GM18511 (cell line): ENCODE data around the gene KCNQ1.
"Not testable (repeated sequence)": the region's sequence is repeated elsewhere in the genome, so short reads cannot be mapped to it uniquely, and the experiment has no call there.

Experiments used
- ATAC-seq: cut with Tn5 transposase; IDR thresholded peaks from one replicate; pipeline ENCODE4 v1.9.1; 2021; ENCODE audit warnings: mild to moderate bottlenecking, moderate library complexity; ENCODE audit not compliant: unreplicated experiment

The KCNQ1 gene

DNA sequence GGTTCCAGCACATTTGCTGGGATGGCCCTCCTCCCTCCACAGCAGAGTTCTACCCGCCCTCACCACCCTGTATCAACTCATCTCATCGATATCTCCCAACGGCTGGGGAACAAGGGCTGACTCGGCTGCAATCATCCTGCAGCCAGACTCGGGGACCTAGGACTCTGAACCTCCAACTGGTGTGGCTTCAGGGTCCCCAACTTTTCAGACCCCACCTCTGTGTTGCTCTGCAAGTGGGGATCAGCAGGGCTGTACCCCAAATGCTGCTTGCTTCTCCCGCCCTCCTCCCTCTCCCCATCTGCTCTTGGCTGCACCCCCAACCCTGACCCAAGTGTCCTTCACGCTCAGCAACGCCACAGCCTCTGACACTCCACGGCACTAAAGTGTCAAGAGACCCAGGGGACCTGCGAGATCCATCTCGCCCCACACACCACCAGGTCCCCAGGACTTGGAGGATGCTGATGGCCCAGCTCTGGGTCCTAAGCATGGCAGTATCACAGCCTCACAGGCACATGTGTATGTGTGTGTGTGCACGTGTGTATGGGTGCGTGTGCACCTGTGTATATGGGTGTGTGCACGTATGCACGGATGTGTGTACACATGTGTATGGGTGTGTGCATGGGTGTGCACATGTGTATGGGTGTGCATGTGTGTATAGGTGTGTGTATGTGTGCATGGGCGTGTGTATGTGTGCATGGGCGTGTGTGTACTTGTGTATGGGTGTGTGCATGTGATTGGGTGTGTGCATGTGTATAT is 26.4 kb downstream of the KCNQ1 start:
- ATAC-seq: no peak

- no peak for ATAC-seq
Observed at GRCh38 chr11:2471804-2472096, 26.9 kb downstream of the KCNQ1 start.

DNA sequence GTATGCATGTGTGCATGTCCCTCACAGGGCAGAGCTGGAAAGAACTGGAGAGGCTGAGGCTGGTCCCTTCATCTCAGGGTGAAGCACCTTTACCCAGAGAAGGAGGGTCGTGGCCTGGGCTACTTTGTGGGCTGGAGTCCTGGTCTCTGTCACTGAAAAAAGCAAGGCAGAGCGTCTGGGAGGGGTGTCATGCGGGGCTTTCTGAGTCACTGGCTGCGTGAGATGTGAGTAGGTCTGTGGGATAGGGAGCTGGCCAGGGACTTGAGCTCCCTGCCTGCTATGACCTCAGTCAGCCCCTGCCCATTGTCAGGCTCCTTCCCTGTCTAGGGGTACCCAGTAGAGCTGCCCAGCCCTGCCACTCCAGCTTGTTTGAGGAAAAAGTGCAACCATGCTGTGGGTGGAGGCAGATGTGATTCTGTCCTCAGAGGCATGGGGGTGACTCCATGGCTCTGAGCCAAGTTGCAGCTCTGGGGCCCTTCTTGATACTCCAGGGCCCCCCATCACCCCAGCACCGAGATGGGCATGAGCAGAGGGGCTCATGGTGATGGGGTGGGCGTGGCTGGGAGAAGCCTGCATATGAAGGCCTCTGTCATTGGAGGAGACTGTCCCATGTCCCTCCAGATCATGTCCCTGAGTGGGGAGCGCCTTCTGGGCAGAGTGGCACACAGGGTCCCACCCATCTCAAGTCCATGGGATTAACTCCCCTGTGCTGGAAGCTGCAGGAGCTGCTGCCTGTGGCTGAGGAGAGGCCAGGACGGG is 27.8 kb downstream of the KCNQ1 start:
- ATAC-seq: no peak

GRCh38 chr11:2473361-2474058 is 28.7 kb downstream of the KCNQ1 start:
- no peak for ATAC-seq

DNA sequence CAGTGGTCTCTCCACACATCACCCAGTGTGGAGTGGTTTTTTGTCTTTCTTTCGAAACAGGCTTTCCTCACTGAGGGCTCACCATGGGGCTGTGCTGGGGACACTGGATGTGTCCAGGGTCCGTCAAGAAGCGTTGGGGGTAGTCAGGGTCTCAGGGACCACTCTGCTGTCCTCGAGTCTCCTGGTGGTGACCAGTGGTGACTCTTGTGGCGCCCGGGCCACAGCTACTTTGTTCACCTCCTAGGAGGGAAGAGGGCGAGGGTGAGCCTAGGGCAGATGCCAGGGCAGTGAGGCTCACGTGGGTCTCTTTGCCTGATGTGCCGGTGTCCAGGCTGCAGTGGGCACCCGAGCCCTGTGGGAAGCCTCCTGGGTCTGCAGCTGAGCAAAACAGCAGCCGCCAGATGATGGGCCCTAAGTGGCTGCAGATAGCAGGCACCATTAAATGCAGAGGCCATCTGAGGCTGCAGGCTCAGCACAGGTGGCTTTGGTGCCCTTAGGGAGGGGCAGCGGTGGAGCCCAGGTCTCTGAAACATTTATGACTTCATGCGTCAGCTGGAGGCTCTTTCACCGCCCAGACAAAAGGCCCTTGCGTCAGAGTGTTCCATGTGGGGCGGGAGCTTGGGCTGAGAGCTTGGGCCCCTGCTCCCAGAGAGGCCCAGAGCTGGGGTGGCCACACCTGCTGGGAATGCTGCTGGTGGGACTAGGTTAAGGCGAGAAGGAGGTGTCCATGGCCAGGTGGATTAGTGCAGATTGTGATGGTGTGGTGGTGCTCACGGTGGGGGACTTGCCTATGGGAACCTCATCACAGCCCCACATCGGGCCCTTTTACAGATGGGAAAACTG is 29.5 kb downstream of the KCNQ1 start:
- ATAC-seq: no peak

DNA sequence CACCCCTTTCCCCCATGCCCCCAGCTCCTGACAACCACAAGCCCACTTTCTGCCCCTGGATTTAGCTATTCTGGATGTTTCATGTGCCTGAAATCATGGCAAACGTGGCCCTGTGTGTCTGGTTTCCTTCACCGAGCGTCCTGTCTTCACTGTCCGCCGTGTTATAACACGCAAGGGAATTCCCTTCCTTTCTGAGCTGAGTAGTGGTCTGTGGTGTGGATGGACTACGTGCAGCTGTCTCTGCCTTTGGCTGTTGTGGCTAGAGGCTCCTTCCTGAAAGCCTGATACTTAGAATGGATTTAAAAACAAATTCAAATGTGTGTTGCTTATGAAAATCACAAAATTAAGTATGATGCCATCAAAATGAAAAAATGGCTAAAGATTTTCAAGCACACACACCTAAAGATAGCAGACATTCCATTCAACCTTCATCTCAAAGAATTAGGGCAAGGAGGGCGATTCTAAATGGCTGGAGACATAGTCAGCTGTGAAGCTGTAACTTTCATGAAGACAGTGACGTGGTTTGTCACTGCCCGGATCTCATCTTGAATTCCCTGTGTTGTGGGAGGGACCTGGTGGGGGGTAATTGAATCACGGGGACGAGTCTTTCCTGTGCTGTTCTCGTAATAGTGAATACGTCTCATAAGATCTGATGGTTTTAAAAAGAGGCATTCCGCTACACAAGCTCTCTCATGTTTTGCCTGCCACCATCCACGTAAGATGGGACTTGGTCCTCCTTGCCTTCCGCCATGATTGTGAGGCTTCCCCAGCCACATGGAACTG is 30.5 kb downstream of the KCNQ1 start:
- ATAC-seq: no peak

DNA sequence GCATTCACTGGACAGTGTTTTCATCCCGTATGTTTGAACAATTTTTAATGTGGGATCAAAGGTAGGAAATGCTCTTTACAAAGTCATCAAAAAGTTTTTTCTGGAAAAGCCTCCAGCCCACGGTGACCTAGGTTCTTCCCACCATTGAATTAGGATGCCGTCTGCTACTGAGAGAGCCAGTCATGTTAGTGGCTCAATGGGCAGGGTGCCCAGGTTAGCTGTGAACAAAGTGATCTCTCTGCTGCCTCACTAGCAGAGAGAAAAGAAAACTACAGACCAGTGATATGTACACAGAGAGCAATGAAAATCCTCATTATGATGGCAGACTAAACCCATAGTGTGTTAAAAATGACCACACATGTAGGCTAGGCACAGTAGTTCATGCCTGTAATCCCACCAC is 32.4 kb downstream of the KCNQ1 start:
- ATAC-seq: no peak

- ATAC-seq: no peak
Observed at GRCh38 chr11:2477936-2478335, 33.1 kb downstream of the KCNQ1 start.

DNA sequence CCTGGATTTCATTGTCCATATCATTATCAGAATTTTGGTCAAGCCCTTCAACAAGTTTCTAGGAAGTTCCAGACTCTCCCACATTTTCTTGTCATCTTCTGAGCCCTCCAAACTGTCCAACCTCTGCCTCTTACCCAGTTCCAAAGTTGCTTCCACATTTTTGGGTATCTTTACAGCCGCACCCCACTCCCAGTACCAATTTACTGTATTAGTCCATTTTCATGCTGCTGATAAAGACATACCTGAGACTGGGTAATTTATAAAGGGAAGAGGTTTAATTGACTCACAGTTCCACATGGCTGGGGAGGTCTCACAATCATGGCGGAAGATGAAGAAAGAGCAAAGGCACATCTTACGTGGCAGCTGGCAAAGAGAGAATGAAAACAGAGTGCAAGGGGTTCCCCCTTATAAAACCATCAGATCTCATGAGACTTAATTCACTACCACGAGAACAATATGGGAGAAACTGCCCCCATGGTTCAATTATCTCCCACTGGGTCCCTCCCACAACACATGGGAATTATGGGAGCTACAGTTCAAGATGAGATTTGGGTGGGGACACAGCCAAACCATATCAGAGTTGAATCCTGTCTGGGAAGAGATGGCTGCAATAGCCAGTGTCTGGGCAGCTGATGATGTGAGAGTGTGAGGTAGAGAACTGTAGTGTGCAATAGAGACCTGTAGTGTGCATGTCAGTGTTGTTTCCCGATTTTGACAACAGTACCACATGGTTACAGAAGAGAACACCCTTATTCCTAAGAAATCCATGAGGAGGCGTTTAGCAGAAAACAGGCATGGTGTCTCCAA is 35.5 kb downstream of the KCNQ1 start:
- not testable (repeated sequence) for ATAC-seq

DNA sequence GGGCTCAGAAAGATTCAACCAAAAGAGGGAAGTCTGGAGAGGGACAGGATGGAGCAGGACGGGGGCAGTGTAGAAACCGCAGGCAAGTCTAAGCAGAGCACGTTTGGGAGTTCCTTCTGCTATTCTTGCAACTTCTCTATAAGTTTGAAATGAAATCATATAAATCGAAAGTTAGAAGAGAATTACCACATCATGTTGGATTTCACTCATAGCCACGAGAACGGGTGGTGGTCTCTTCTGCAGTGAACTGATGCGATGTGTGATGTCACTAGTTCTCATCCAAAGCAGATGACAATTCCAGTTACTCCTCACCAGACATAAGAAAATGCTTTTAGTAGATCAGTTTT is 36.0 kb downstream of the KCNQ1 start:
- ATAC-seq: no peak

GRCh38 chr11:2481253-2481652 is 36.4 kb downstream of the KCNQ1 start:
- ATAC-seq: no peak

GRCh38 chr11:2482204-2482603 is 37.4 kb downstream of the KCNQ1 start:
- no peak for ATAC-seq

DNA sequence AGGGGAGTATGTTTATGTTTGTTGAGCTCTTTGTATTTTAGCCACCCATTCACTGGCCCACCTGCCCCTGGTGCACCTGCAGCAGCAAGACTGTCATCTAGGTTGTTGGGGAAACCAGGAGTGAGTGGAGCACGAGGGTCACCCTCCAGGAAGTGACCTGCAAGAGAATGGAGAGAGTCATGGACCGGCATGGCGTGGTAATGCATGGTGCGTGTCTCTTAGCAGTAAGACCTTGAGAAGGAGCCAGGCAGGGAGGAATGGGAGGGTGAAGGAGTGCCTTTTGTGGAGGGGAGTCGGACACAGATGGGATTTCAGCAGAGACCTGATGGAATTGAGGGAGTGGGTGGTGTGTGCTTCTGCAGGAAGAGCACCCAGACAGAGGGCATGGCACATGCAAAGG is 37.9 kb downstream of the KCNQ1 start:
- ATAC-seq: no peak

GRCh38 chr11:2483426-2483825 is 38.6 kb downstream of the KCNQ1 start:
- no peak for ATAC-seq

- no peak for ATAC-seq
Observed at GRCh38 chr11:2484576-2485125, 39.8 kb downstream of the KCNQ1 start.

- no peak for ATAC-seq
Observed at GRCh38 chr11:2488004-2488403, 43.2 kb downstream of the KCNQ1 start.

GRCh38 chr11:2489083-2489482 is 44.3 kb downstream of the KCNQ1 start:
- ATAC-seq: no peak

DNA sequence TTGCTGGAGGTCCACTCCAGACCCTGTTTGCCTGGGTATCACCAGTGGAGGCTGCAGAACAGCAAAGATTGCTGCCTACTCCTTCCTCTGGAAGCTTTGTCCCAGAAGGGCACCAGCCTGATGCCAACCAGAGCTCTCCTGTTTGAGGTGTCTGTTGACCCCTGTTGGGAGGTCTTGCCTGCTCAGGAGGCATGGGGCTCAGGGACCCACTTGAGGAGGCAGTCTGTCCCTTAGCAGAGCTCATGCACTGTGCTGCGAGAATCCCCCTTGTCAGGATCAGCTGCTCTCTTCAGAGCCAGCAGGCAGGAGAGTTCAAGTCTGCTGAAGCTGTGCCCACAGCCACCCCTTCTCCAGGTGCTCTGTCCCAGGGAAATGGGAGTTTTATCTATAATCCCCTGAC is 53.1 kb downstream of the KCNQ1 start:
- not testable (repeated sequence) for ATAC-seq

GRCh38 chr11:2498750-2499149 is 53.9 kb downstream of the KCNQ1 start:
- ATAC-seq: no peak
